NCI-H146 (cell line): Measurements from ENCODE around the gene ZFY.
"Not testable (repeated sequence)": the region's sequence is repeated elsewhere in the genome, so short reads cannot be mapped to it uniquely, and the experiment has no call there.

Experiments
- DNase-seq: peaks from one replicate; lab custom pipeline; 2025; lab: John Stamatoyannopoulos, UW

Gene ZFY

GRCh38 chrY:2973110-2973751 lies 38.0 kb downstream of the ZFY start:
- DNase-seq, result no peak

GRCh38 chrY:2979283-2979682 lies 44.1 kb downstream of the ZFY start:
- DNase-seq, result no peak

- no peak for DNase-seq
These were observed 49.3 kb downstream of the ZFY start for GRCh38 chrY:2984491-2984890.

GRCh38 chrY:2987178-2987577 lies 52.0 kb downstream of the ZFY start:
- DNase-seq, result not testable (repeated sequence)

GRCh38 chrY:2997369-2997768 lies 62.2 kb downstream of the ZFY start:
- DNase-seq, result not testable (repeated sequence)

- DNase-seq, result no peak
These were observed 67.0 kb downstream of the ZFY start for GRCh38 chrY:3002190-3002589.

GRCh38 chrY:3002680-3003515 lies 67.7 kb downstream of the ZFY start:
- DNase-seq, result no peak

GRCh38 chrY:3003516-3003830 lies 68.3 kb downstream of the ZFY start:
- no peak for DNase-seq

- DNase-seq, result no peak
These were observed 68.7 kb downstream of the ZFY start for GRCh38 chrY:3003846-3004245.

GRCh38 chrY:3006031-3006430 lies 70.8 kb downstream of the ZFY start:
- not testable (repeated sequence) for DNase-seq

GRCh38 chrY:3007967-3008366 lies 72.8 kb downstream of the ZFY start:
- DNase-seq, result no peak

- no peak for DNase-seq
These were observed 77.0 kb downstream of the ZFY start for GRCh38 chrY:3012226-3012625.

- DNase-seq, result no peak
These were observed 81.4 kb downstream of the ZFY start for GRCh38 chrY:3016594-3016993.

GRCh38 chrY:3018546-3018945 lies 83.4 kb downstream of the ZFY start:
- no peak for DNase-seq

GRCh38 chrY:3019584-3019983 lies 84.4 kb downstream of the ZFY start:
- DNase-seq, result no peak

GRCh38 chrY:3021176-3021575 lies 86.0 kb downstream of the ZFY start:
- no peak for DNase-seq

GRCh38 chrY:3023606-3024005 lies 88.4 kb downstream of the ZFY start:
- DNase-seq, result no peak

GRCh38 chrY:3025357-3025756 lies 90.2 kb downstream of the ZFY start:
- no peak for DNase-seq
